Retina (tissue), 1 donor: ENCODE measurements around the gene FDXR.

Source experiments
- DNase-seq: peaks from one replicate; pipeline ENCODE4 v3.0.0-alpha.2; 2016

Gene FDXR

GRCh38 chr17:74898376-74898946, 25.7 kb upstream of the FDXR start:
- no peak for DNase-seq

GRCh38 chr17:74893936-74894671, 21.3 kb upstream of the FDXR start:
- DNase-seq, result no peak

GRCh38 chr17:74892974-74893911, 20.4 kb upstream of the FDXR start, which contains the start of gene FADS6:
TSS of gene FADS6 (minus strand) at chr17:74893633. CDS start at chr17:74893595, 38 bp downstream.
- DNase-seq, result peak; percentile 53

- DNase-seq, result no peak
Measured at GRCh38 chr17:74892013-74892841, 19.4 kb upstream of the FDXR start.

GRCh38 chr17:74890554-74890953, 17.8 kb upstream of the FDXR start:
- no peak for DNase-seq

- DNase-seq, result peak; percentile 37
Measured at GRCh38 chr17:74888469-74888868, 15.7 kb upstream of the FDXR start.

- DNase-seq, result no peak
Measured at GRCh38 chr17:74883241-74883745, 10.5 kb upstream of the FDXR start.

GRCh38 chr17:74882517-74883240, 9.9 kb upstream of the FDXR start:
- peak; percentile 40 for DNase-seq

- DNase-seq, result no peak
Measured at GRCh38 chr17:74881073-74881472, 8.3 kb upstream of the FDXR start.

- no peak for DNase-seq
Measured at GRCh38 chr17:74879308-74879707, 6.5 kb upstream of the FDXR start.

GRCh38 chr17:74878658-74879057, 5.9 kb upstream of the FDXR start:
- DNase-seq, result no peak

- DNase-seq, result no peak
Measured at GRCh38 chr17:74877592-74878548, 5.1 kb upstream of the FDXR start.

GRCh38 chr17:74875977-74876593, 3.3 kb upstream of the FDXR start:
- DNase-seq, result no peak

- DNase-seq, result no peak
Measured at GRCh38 chr17:74875155-74875976, 2.6 kb upstream of the FDXR start.

- DNase-seq, result no peak
Measured at GRCh38 chr17:74874615-74875037, 1.8 kb upstream of the FDXR start.

- DNase-seq, result peak; percentile 15
Measured at GRCh38 chr17:74873874-74874614, 1.2 kb upstream of the FDXR start.

- DNase-seq, result peak; percentile 100
Measured at GRCh38 chr17:74873037-74873873, 461 bp upstream of the FDXR start.
